Liver (tissue), 9 donors: Measurements from ENCODE around the gene IRF9. TPM values are rescaled to one million over a fixed set of nuclear protein-coding genes. Genes with fewer than 3 reads are reported as not detected.

Source experiments
- DNase-seq: peaks from one replicate; pipeline ENCODE4 v3.0.0-alpha.2; 2017; ENCODE audit warnings: low spot score
- H3K27ac ChIP-seq, 2 donors: one replicate each; pipeline ENCODE4 v1.7.0; 2013; ENCODE audit warnings: inconsistent platforms in 2 of 2, low read length in 2 of 2, control low read depth in 1 of 2, low read depth in 1 of 2, mild to moderate bottlenecking in 1 of 2
- H3K27me3 ChIP-seq, 4 donors: one replicate each; pipeline versions ENCODE4 v1.6.1 to v1.7.0; 2013; ENCODE audit warnings: low read length in 3 of 4, inconsistent platforms in 1 of 4, mild to moderate bottlenecking in 1 of 4, moderate library complexity in 1 of 4; ENCODE audit not compliant: control insufficient read depth in 4 of 4, insufficient read depth in 4 of 4
- H3K36me3 ChIP-seq, 4 donors: one replicate each; pipeline versions ENCODE4 v1.6.1 to v1.7.0; 2013; ENCODE audit warnings: low read length in 3 of 4, mild to moderate bottlenecking in 3 of 4, low read depth in 1 of 4, moderate library complexity in 1 of 4; ENCODE audit not compliant: control insufficient read depth in 4 of 4, insufficient read depth in 3 of 4
- H3K4me1 ChIP-seq, 4 donors: one replicate each; pipeline versions ENCODE4 v1.6.1 to v1.7.0; 2013; ENCODE audit warnings: low read length in 3 of 4, mild to moderate bottlenecking in 3 of 4, moderate library complexity in 1 of 4; ENCODE audit not compliant: control insufficient read depth in 4 of 4, insufficient read depth in 4 of 4
- H3K4me3 ChIP-seq, 3 donors: one replicate each; pipeline versions ENCODE4 v1.6.1 to v1.7.0; 2013; ENCODE audit warnings: low read length in 3 of 3, control low read depth in 1 of 3, low read depth in 1 of 3, mild to moderate bottlenecking in 1 of 3
- H3K9ac ChIP-seq, 2 donors: one replicate each; pipeline ENCODE4 v1.7.0; 2013; ENCODE audit warnings: low read length in 2 of 2, mild to moderate bottlenecking in 2 of 2, moderate library complexity in 2 of 2, control low read depth in 1 of 2, low read depth in 1 of 2
- H3K9me3 ChIP-seq, 4 donors: one replicate each; pipeline versions ENCODE4 v1.6.1 to v1.7.0; 2013; ENCODE audit warnings: low read length in 3 of 4; ENCODE audit not compliant: control insufficient read depth in 4 of 4
- ATF3 ChIP-seq: IDR thresholded peaks from 2 replicates; pipeline ENCODE4 v1.6.1; 2016; ENCODE audit warnings: antibody characterized with exemption
- EGR1 ChIP-seq, 2 donors: IDR thresholded peaks; 2 replicates each; pipeline ENCODE4 v1.6.1; 2016 to 2018; ENCODE audit warnings: antibody characterized with exemption in 2 of 2, low read depth in 2 of 2
- FOXA1 ChIP-seq: IDR thresholded peaks from 2 replicates; pipeline ENCODE4 v1.6.1; 2016; ENCODE audit warnings: antibody characterized with exemption
- FOXA2 ChIP-seq: IDR thresholded peaks from 2 replicates; pipeline ENCODE4 v1.6.1; 2016; ENCODE audit warnings: antibody characterized with exemption
- GABPA ChIP-seq, 2 donors: IDR thresholded peaks in 1 of 2; conservative IDR thresholded peaks in 1 of 2; 2 replicates each; pipeline ENCODE4 v1.6.1; 2016; ENCODE audit warnings: antibody characterized with exemption in 2 of 2, mild to moderate bottlenecking in 1 of 2, moderate library complexity in 1 of 2
- HNF4A ChIP-seq, 2 donors: conservative IDR thresholded peaks; 2 replicates each; pipeline ENCODE4 v1.6.1; 2016; ENCODE audit warnings: antibody characterized with exemption in 2 of 2, mild to moderate bottlenecking in 2 of 2
- HNF4G ChIP-seq: IDR thresholded peaks from 2 replicates; pipeline ENCODE4 v1.6.1; 2016; ENCODE audit warnings: antibody characterized with exemption
- JUND ChIP-seq, 2 donors: IDR thresholded peaks; 2 replicates each; pipeline ENCODE4 v1.6.1; 2016; ENCODE audit warnings: antibody characterized with exemption in 2 of 2
- MAX ChIP-seq: IDR thresholded peaks from 2 replicates; pipeline ENCODE4 v1.6.1; 2016; ENCODE audit warnings: antibody characterized with exemption
- NR2F2 ChIP-seq: IDR thresholded peaks from 2 replicates; pipeline ENCODE4 v1.6.1; 2016; ENCODE audit warnings: antibody characterized with exemption
- RAD21 ChIP-seq, 2 donors: IDR thresholded peaks; 2 replicates each; pipeline ENCODE4 v1.6.1; 2016; ENCODE audit warnings: antibody characterized with exemption in 2 of 2, mild to moderate bottlenecking in 2 of 2
- REST ChIP-seq: IDR thresholded peaks from 2 replicates; pipeline ENCODE4 v1.6.1; 2016; ENCODE audit warnings: antibody characterized with exemption, mild to moderate bottlenecking
- RXRA ChIP-seq, 2 donors: IDR thresholded peaks; 2 replicates each; pipeline ENCODE4 v1.6.1; 2017 to 2018; ENCODE audit warnings: antibody characterized with exemption in 2 of 2, mild to moderate bottlenecking in 1 of 2
- SP1 ChIP-seq: IDR thresholded peaks from 2 replicates; pipeline ENCODE4 v1.6.1; 2018; ENCODE audit warnings: antibody characterized with exemption, mild to moderate bottlenecking
- TAF1 ChIP-seq: conservative IDR thresholded peaks from 2 replicates; pipeline ENCODE4 v1.6.1; 2016; ENCODE audit warnings: antibody characterized with exemption, mild to moderate bottlenecking
- YY1 ChIP-seq: IDR thresholded peaks from 2 replicates; pipeline ENCODE4 v1.6.1; 2016; ENCODE audit warnings: antibody characterized with exemption, mild to moderate bottlenecking
- WGBS: extraction: QIAGEN DNeasy Blood & Tissue Kit; methylation state at CpG from one replicate; pipeline ENCODE4 v1.1.7; 2013; 5-methylcytosine and 5-hydroxymethylcytosine counted together
- polyA plus RNA-seq, 2 donors: library from polyadenylated mRNA; stranded (reverse) in 1 of 2; unstranded in 1 of 2; fragments of 200-250 nt in 1 of 2; fragments of >200 nt in 1 of 2; fragmentation: Nextera tagmentation in 1 of 2; extraction: Ambion mirVana in 1 of 2; gene quantifications; one replicate each; pipeline versions ENCODE4 v1.2.1 to v1.2.3, GENCODE V29; 2013 to 2015
- total RNA-seq, 2 donors: library from RNA; depleted of rRNA; stranded (reverse); fragments of >200 nt; gene quantifications; one replicate each; pipeline ENCODE4 v1.2.3, GENCODE V29; 2014
- TF ChIP-seq, protein P1 (sequence below): IDR thresholded peaks from 2 replicates; pipeline ENCODE4 v1.6.1; 2016; ENCODE audit warnings: antibody characterized with exemption
- TF ChIP-seq, protein P2 (sequence below): fragments of 150-350 bp; IDR thresholded peaks from 2 replicates; pipeline ENCODE4 v1.5.1; 2017; ENCODE audit warnings: improper control_type of control experiment, low read depth, low read length; ENCODE audit not compliant: missing input control
- donor health status: healthy.
- donor health status: healthy.
- donor health status: healthy.
- donor health status: healthy.
- donor health status: healthy.

The IRF9 gene
- total and polyA plus RNA-seq, 4 donors, result 37.9 to 60.9 (median 51.0) TPM

GRCh38 chr14:24122898-24123297 lies 38.2 kb upstream of the IRF9 start (continued):
- TF ChIP-seq REST (no peak), JUND (IDR thresholded peaks at IDR 0.05) (no peak), YY1 (no peak), EGR1 (IDR thresholded peaks at IDR 0.05; ENCODE audit: low read depth in 2 of 2) (no peak), FOXA1 (no peak), HNF4G (no peak)

DNA sequence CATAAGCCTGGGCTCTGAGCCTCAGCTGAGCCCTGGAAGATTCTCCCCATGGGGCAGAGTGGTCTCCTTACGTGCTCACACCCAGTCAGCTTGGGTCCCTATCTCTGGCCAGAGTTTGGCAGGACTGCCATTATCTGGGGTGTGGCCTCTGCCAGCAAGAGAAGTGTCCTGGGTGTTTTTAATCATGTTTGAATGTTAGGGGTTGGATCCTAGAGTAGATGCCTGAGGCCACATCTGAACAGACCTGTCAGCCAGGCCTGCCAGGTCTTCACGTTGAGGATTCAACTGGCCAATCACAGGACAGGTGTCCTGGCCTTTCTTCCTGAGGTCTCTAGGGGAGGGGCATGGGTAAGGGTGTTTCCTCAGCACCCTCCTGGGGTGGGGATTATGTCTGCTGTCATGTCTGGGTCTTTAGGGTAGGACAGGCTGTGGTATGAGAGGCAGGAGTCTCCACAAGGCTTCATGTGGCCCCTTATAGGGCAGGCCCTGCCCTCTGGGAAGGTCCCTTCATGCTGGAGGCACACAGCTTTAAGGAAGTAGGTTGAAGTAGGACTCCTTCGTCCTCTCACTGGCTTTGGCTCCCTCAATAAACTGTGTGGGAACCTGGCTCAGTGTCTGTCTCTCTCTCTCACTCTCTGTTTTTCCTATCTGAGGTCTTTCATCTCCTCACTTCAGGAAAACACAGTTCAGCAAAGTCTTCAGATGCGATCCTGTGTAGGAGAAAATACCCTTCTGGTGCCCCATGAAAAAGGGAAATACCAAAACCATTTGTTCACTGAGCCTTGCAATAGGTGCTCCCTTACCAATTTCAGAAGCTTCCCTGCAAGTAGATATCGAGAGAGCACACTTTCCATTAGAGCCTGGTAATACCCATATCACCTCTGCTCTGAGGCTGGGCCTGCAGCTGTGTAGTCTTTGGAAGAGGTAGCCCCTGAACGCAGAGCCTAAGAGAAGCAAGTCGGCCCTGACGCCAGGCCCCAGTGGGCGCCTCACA lies 37.3 kb upstream of the IRF9 start:
- DNase-seq, result peak; percentile 71
- Histone ChIP-seq H3K4me1 (peaks cover 0 to 4% (median 2%) of the 10 kb centered on the region in 4 donors), H3K4me3 (no peak overlapping the region), H3K27ac (no peak overlapping the region), H3K27me3 (no peaks in the 10 kb centered on the region), H3K36me3 (peaks cover 28 to 49% (median 45%) of the 10 kb centered on the region in 4 donors), H3K9me3 (no peaks in the 10 kb centered on the region), H3K9ac (no peak overlapping the region)
- 92% methylated on average over 9 of the region's 9 CpGs for WGBS
- TF ChIP-seq RAD21 (IDR thresholded peaks at IDR 0.05), result no peak
- no peak for TF ChIP-seq ATF3
- TF ChIP-seq, protein P1, sequence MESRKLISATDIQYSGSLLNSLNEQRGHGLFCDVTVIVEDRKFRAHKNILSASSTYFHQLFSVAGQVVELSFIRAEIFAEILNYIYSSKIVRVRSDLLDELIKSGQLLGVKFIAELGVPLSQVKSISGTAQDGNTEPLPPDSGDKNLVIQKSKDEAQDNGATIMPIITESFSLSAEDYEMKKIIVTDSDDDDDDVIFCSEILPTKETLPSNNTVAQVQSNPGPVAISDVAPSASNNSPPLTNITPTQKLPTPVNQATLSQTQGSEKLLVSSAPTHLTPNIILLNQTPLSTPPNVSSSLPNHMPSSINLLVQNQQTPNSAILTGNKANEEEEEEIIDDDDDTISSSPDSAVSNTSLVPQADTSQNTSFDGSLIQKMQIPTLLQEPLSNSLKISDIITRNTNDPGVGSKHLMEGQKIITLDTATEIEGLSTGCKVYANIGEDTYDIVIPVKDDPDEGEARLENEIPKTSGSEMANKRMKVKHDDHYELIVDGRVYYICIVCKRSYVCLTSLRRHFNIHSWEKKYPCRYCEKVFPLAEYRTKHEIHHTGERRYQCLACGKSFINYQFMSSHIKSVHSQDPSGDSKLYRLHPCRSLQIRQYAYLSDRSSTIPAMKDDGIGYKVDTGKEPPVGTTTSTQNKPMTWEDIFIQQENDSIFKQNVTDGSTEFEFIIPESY, result no peak
- no peak for TF ChIP-seq HNF4A (conservative IDR thresholded peaks at IDR 0.05)
- TF ChIP-seq, protein P2, sequence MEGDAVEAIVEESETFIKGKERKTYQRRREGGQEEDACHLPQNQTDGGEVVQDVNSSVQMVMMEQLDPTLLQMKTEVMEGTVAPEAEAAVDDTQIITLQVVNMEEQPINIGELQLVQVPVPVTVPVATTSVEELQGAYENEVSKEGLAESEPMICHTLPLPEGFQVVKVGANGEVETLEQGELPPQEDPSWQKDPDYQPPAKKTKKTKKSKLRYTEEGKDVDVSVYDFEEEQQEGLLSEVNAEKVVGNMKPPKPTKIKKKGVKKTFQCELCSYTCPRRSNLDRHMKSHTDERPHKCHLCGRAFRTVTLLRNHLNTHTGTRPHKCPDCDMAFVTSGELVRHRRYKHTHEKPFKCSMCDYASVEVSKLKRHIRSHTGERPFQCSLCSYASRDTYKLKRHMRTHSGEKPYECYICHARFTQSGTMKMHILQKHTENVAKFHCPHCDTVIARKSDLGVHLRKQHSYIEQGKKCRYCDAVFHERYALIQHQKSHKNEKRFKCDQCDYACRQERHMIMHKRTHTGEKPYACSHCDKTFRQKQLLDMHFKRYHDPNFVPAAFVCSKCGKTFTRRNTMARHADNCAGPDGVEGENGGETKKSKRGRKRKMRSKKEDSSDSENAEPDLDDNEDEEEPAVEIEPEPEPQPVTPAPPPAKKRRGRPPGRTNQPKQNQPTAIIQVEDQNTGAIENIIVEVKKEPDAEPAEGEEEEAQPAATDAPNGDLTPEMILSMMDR, result no peak
- TF ChIP-seq TAF1, result no peak
- TF ChIP-seq HNF4G, result no peak
- no peak for TF ChIP-seq JUND (IDR thresholded peaks at IDR 0.05)
- no peak for TF ChIP-seq FOXA2
- TF ChIP-seq YY1, result no peak
- TF ChIP-seq SP1, result no peak
- TF ChIP-seq GABPA (IDR thresholded peaks at IDR 0.05 in 1 of 2, conservative IDR thresholded peaks at IDR 0.05 in 1 of 2), result no peak
- no peak for TF ChIP-seq REST
- no peak for TF ChIP-seq MAX
- TF ChIP-seq RXRA (IDR thresholded peaks at IDR 0.05), result no peak
- TF ChIP-seq FOXA1, result no peak
- no peak for TF ChIP-seq NR2F2
- no peak for TF ChIP-seq EGR1 (IDR thresholded peaks at IDR 0.05; ENCODE audit: low read depth in 2 of 2)
